Coronary artery (tissue), 2 donors: ENCODE measurements around the gene TRRAP.
A peak's percentile ranks its signal among the peaks of the same experiment; 100 is the strongest.
"Not testable (repeated sequence)": the region's sequence is repeated elsewhere in the genome, so short reads cannot be mapped to it uniquely, and the experiment has no call there.

Source experiments
- DNase-seq: peaks from one replicate; pipeline ENCODE4 v3.0.0-alpha.2; 2017; ENCODE audit warnings: low spot score
- H3K27ac ChIP-seq, 2 donors: fragments of 200-600 bp; sonication (generic); one replicate each; pipeline ENCODE4 v1.5.1; 2016 to 2019
- H3K4me3 ChIP-seq: fragments of 200-600 bp; sonication (generic); 2 replicates; pipeline ENCODE4 v1.5.1; 2016; ENCODE audit warnings: mild to moderate bottlenecking, moderate library complexity
- CTCF ChIP-seq: fragments of 200-600 bp; sonication (generic); IDR thresholded peaks from one replicate; pipeline ENCODE4 v1.5.1; 2019; ENCODE audit warnings: antibody characterized with exemption

The TRRAP gene

GRCh38 chr7:98870807-98871491 is 7.4 kb upstream of the TRRAP start:
- Histone ChIP-seq H3K27ac (peak overlapping the region; percentile 50 to 86), H3K4me3 (peak overlapping the region; percentile 78)
- DNase-seq, result peak; percentile 66
- TF ChIP-seq CTCF, result no peak

GRCh38 chr7:98872328-98872924 is 5.9 kb upstream of the TRRAP start:
- Histone ChIP-seq H3K27ac (no peak overlapping the region), H3K4me3 (no peak overlapping the region)
- TF ChIP-seq CTCF, result no peak
- DNase-seq, result peak; percentile 9

GRCh38 chr7:98873610-98874009 is 4.7 kb upstream of the TRRAP start:
- peak; percentile 16 for DNase-seq
- not testable (repeated sequence) for H3K27ac ChIP-seq

GRCh38 chr7:98874942-98875341 is 3.4 kb upstream of the TRRAP start:
- no peak overlapping the region for H3K27ac ChIP-seq
- TF ChIP-seq CTCF, result no peak
- DNase-seq, result peak; percentile 5
- no peak overlapping the region for H3K4me3 ChIP-seq

More at GRCh38 chr7:98873610-98874009, 4.7 kb upstream of the TRRAP start:
- not testable (repeated sequence) for H3K4me3 ChIP-seq

GRCh38 chr7:98875501-98875900 is 2.8 kb upstream of the TRRAP start:
- DNase-seq, result peak; percentile 67
- H3K27ac ChIP-seq, result no peak overlapping the region
- TF ChIP-seq CTCF, result no peak
- H3K4me3 ChIP-seq, result no peak overlapping the region

GRCh38 chr7:98877146-98877545 is 1.2 kb upstream of the TRRAP start:
- H3K27ac ChIP-seq, result no peak overlapping the region
- TF ChIP-seq CTCF, result no peak
- DNase-seq, result peak; percentile 59
- H3K4me3 ChIP-seq, result no peak overlapping the region

- H3K4me3 ChIP-seq, result peak overlapping the region; percentile 94
- no peak for TF ChIP-seq CTCF
- H3K27ac ChIP-seq, result peak overlapping the region; percentile 87 to 92
- DNase-seq, result peak; percentile 78
Measured at GRCh38 chr7:98877692-98878364, 504 bp upstream of the TRRAP start.
